ENCODE results near the gene GINM1.

- TF ChIP-seq, protein P1, sequence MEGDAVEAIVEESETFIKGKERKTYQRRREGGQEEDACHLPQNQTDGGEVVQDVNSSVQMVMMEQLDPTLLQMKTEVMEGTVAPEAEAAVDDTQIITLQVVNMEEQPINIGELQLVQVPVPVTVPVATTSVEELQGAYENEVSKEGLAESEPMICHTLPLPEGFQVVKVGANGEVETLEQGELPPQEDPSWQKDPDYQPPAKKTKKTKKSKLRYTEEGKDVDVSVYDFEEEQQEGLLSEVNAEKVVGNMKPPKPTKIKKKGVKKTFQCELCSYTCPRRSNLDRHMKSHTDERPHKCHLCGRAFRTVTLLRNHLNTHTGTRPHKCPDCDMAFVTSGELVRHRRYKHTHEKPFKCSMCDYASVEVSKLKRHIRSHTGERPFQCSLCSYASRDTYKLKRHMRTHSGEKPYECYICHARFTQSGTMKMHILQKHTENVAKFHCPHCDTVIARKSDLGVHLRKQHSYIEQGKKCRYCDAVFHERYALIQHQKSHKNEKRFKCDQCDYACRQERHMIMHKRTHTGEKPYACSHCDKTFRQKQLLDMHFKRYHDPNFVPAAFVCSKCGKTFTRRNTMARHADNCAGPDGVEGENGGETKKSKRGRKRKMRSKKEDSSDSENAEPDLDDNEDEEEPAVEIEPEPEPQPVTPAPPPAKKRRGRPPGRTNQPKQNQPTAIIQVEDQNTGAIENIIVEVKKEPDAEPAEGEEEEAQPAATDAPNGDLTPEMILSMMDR (conservative IDR thresholded peaks at IDR 0.05): no peak
- TF ChIP-seq ZFX (IDR thresholded peaks at IDR 0.05): no peak
Measured at GRCh38 chr6:149541139-149541538, 25.0 kb upstream of the GINM1 start.

All from C4-2B (cell line).